ENCODE data around the gene TTLL3. TPM values are rescaled to one million over a fixed set of nuclear protein-coding genes. Genes with fewer than 3 reads are reported as not detected.

TTLL3 gene
- polyA plus RNA-seq, 3 donors from 2014 or later, result 4.2 to 10.1 (median 5.0) TPM

GRCh38 chr3:9776896-9777693, 33.0 kb upstream of the TTLL3 start:
- H3K27me3 Mint-ChIP-seq (ENCODE audit: low read depth in 3 of 3), result peaks cover 4 to 9% (median 6%) of the 10 kb centered on the region in 3 donors
- peak overlapping the region in 2 of 6 donors; percentile 29 to 85 for H3K27ac Mint-ChIP-seq
- DNase-seq, result no peak
- peaks cover 43 to 53% of the 10 kb centered on the region in 2 donors for H3K4me1 Mint-ChIP-seq
- peaks cover 0 to 11% (median 4%) of the 10 kb centered on the region in 3 donors for H3K36me3 Mint-ChIP-seq
- no peak overlapping the region for H3K4me3 Mint-ChIP-seq
- no peaks in the 10 kb centered on the region for H3K9me3 Mint-ChIP-seq

DNA sequence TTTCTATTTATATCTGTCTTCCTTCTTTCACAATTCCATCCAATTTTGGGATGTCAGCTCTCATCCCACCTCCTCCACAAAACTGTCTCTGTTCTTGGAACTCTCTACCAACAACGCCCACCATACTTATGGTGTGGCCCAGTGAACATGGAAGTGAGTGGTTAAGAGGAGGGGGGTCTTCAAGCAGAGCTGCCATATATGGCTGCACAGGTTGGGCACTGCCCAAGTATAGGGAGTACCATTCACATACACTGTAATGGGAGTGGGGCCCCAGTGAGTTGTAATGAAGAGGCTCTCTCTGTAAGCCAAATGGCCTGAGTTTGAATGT, 32.4 kb upstream of the TTLL3 start:
- H3K4me1 Mint-ChIP-seq, result peaks cover 49 to 59% of the 10 kb centered on the region in 2 donors
- H3K36me3 Mint-ChIP-seq, result peaks cover 0 to 9% (median 5%) of the 10 kb centered on the region in 3 donors
- peaks cover 4 to 9% (median 6%) of the 10 kb centered on the region in 3 donors for H3K27me3 Mint-ChIP-seq (ENCODE audit: low read depth in 3 of 3)
- no peaks in the 10 kb centered on the region for H3K9me3 Mint-ChIP-seq
- no peak overlapping the region for H3K4me3 Mint-ChIP-seq
- H3K27ac Mint-ChIP-seq, result no peak overlapping the region
- no peak for DNase-seq

GRCh38 chr3:9778143-9779074, 31.7 kb upstream of the TTLL3 start:
- peaks cover 4 to 9% (median 6%) of the 10 kb centered on the region in 3 donors for H3K27me3 Mint-ChIP-seq (ENCODE audit: low read depth in 3 of 3)

GRCh38 chr3:9779075-9779593, 30.9 kb upstream of the TTLL3 start:
- Mint-ChIP-seq H3K36me3 (peaks cover 0 to 15% (median 4%) of the 10 kb centered on the region in 3 donors), H3K4me1 (peaks cover 51 to 63% of the 10 kb centered on the region in 2 donors), H3K4me3 (peak overlapping the region; percentile 42 to 69 (median 68)), H3K27me3 (ENCODE audit: low read depth in 3 of 3) (peaks cover 4 to 9% (median 6%) of the 10 kb centered on the region in 3 donors), H3K9me3 (no peaks in the 10 kb centered on the region), H3K27ac (peak overlapping the region; percentile 90 to 96 (median 94))
- DNase-seq, result no peak

More at GRCh38 chr3:9778143-9779074, 31.7 kb upstream of the TTLL3 start:
- Mint-ChIP-seq H3K36me3 (peaks cover 0 to 15% (median 4%) of the 10 kb centered on the region in 3 donors), H3K9me3 (no peaks in the 10 kb centered on the region), H3K4me3 (peak overlapping the region; percentile 27 to 69 (median 64)), H3K4me1 (peaks cover 51 to 63% of the 10 kb centered on the region in 2 donors), H3K27ac (peak overlapping the region; percentile 47 to 96 (median 92))
- DNase-seq, result no peak

DNA sequence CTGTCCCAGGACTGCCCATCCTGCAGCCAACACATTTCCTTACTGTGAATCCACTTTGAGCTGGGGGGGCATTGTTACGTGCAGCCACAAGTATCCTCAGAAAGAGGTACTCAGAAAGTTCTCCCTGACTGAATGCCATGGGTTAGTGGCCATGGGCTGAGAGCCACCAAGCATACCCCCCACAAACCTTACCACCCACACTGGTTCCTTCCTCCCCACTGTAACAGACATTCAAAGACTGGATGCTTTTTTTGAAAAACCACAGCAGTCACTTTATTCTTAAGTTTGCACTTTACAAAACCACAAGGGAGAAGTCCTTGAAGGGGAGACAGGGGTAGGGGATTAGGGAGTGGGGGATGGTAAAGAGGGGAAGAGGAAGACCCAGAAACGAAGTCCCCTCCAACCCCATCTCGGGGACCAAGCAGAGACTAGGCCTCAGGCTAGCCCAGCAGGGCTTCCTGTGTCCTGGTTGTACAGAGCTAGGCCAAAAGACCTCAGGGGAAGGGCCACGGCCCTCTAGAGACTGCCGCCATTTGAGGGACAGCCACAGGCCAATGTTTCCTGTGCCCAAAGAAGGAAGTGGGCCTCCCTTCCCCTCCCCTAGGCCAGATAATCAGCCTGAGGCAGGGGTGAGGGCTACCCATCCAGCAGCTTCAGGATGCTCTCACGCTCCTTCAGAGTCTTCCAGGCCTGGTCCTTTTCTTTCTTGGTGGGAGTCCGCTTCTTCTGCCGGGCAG, 30.2 kb upstream of the TTLL3 start:
- Mint-ChIP-seq H3K27ac (peak overlapping the region; percentile 90 to 96 (median 94)), H3K4me3 (peak overlapping the region; percentile 42 to 69 (median 68)), H3K36me3 (peaks cover 2 to 18% (median 4%) of the 10 kb centered on the region in 3 donors), H3K4me1 (peaks cover 51 to 63% of the 10 kb centered on the region in 2 donors), H3K27me3 (ENCODE audit: low read depth in 3 of 3) (peaks cover 4 to 9% (median 6%) of the 10 kb centered on the region in 3 donors), H3K9me3 (no peaks in the 10 kb centered on the region)
- peak; percentile 72 to 76 (median 76) for DNase-seq

- Mint-ChIP-seq H3K36me3 (peaks cover 5 to 23% (median 7%) of the 10 kb centered on the region in 3 donors), H3K27ac (peak overlapping the region; percentile 90 to 96 (median 94)), H3K4me3 (peak overlapping the region; percentile 42 to 69 (median 68)), H3K27me3 (ENCODE audit: low read depth in 3 of 3) (peaks cover 4 to 9% (median 6%) of the 10 kb centered on the region in 3 donors), H3K4me1 (peaks cover 54 to 63% of the 10 kb centered on the region in 2 donors), H3K9me3 (no peaks in the 10 kb centered on the region)
- DNase-seq, result no peak
These were observed 29.6 kb upstream of the TTLL3 start for GRCh38 chr3:9780458-9780812.

GRCh38 chr3:9780910-9781309, 29.2 kb upstream of the TTLL3 start:
- peak overlapping the region; percentile 42 to 69 (median 68) for H3K4me3 Mint-ChIP-seq
- H3K9me3 Mint-ChIP-seq, result no peaks in the 10 kb centered on the region
- peaks cover 54 to 63% of the 10 kb centered on the region in 2 donors for H3K4me1 Mint-ChIP-seq

GRCh38 chr3:9781551-9781950, 28.5 kb upstream of the TTLL3 start:
- no peak for DNase-seq
- peaks cover 59 to 61% of the 10 kb centered on the region in 2 donors for H3K4me1 Mint-ChIP-seq
- H3K27me3 Mint-ChIP-seq (ENCODE audit: low read depth in 3 of 3), result peaks cover 4 to 9% (median 6%) of the 10 kb centered on the region in 3 donors
- peak overlapping the region; percentile 90 to 96 (median 94) for H3K27ac Mint-ChIP-seq
- H3K9me3 Mint-ChIP-seq, result no peaks in the 10 kb centered on the region
- H3K4me3 Mint-ChIP-seq, result peak overlapping the region in 3 of 5 donors; percentile 20 to 56 (median 46)
- peaks cover 10 to 30% (median 12%) of the 10 kb centered on the region in 3 donors for H3K36me3 Mint-ChIP-seq

More at GRCh38 chr3:9780910-9781309, 29.2 kb upstream of the TTLL3 start:
- Mint-ChIP-seq H3K27ac (peak overlapping the region; percentile 90 to 96 (median 94)), H3K36me3 (peaks cover 8 to 26% (median 9%) of the 10 kb centered on the region in 3 donors), H3K27me3 (ENCODE audit: low read depth in 3 of 3) (peaks cover 4 to 9% (median 6%) of the 10 kb centered on the region in 3 donors)
- DNase-seq, result no peak

- Mint-ChIP-seq H3K4me3 (peak overlapping the region in 3 of 5 donors; percentile 3 to 60 (median 33)), H3K9me3 (no peaks in the 10 kb centered on the region), H3K36me3 (peaks cover 9 to 34% (median 10%) of the 10 kb centered on the region in 3 donors)
These were observed 28.0 kb upstream of the TTLL3 start for GRCh38 chr3:9781978-9782603.

GRCh38 chr3:9782770-9783169, 27.3 kb upstream of the TTLL3 start:
- Mint-ChIP-seq H3K4me3 (no peak overlapping the region), H3K4me1 (peaks cover 58 to 59% of the 10 kb centered on the region in 2 donors), H3K27ac (peak overlapping the region in 4 of 6 donors; percentile 35 to 96 (median 68)), H3K27me3 (ENCODE audit: low read depth in 3 of 3) (peaks cover 5 to 9% (median 6%) of the 10 kb centered on the region in 3 donors), H3K9me3 (no peaks in the 10 kb centered on the region), H3K36me3 (peaks cover 15 to 41% (median 15%) of the 10 kb centered on the region in 3 donors)
- DNase-seq, result no peak

More at GRCh38 chr3:9781978-9782603, 28.0 kb upstream of the TTLL3 start:
- H3K27me3 Mint-ChIP-seq (ENCODE audit: low read depth in 3 of 3), result peaks cover 4 to 9% (median 6%) of the 10 kb centered on the region in 3 donors
- H3K4me1 Mint-ChIP-seq, result peaks cover 58 to 59% of the 10 kb centered on the region in 2 donors
- H3K27ac Mint-ChIP-seq, result peak overlapping the region; percentile 35 to 96 (median 80)
- DNase-seq, result no peak

DNA sequence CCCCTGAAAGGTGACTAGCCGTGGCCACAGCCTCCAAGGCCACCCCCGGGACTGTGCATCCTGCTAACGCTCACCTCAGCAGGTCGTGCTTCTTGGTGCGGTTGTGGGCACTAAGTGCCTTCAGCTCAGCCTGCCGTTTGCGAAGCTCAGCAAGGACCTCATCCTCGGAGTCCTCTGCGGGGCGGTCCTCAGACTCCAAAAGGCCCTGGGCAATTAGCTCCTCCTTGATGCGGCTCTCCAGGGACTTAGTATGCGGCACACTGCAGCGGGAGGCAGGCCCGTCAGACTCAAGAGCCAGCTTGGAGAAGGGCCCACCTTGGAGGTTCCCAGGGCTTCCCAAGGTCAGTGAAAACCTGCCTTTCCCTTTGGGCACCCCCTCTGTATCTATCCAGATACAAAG, 26.1 kb upstream of the TTLL3 start:
- Mint-ChIP-seq H3K36me3 (peaks cover 17 to 43% (median 17%) of the 10 kb centered on the region in 3 donors), H3K4me3 (no peak overlapping the region), H3K4me1 (peaks cover 48% of the 10 kb centered on the region in 2 donors), H3K27me3 (ENCODE audit: low read depth in 3 of 3) (peaks cover 6 to 7% (median 7%) of the 10 kb centered on the region in 3 donors), H3K9me3 (no peaks in the 10 kb centered on the region), H3K27ac (no peak overlapping the region)
- DNase-seq, result no peak

- Mint-ChIP-seq H3K27ac (no peak overlapping the region), H3K4me1 (peaks cover 40 to 41% of the 10 kb centered on the region in 2 donors), H3K4me3 (no peak overlapping the region), H3K27me3 (ENCODE audit: low read depth in 3 of 3) (peaks cover 0 to 4% (median 3%) of the 10 kb centered on the region in 3 donors), H3K36me3 (peaks cover 20 to 52% (median 25%) of the 10 kb centered on the region in 3 donors), H3K9me3 (no peaks in the 10 kb centered on the region)
- no peak for DNase-seq
These were observed 25.1 kb upstream of the TTLL3 start for GRCh38 chr3:9784965-9785364.

Measured in immature natural killer cell (primary cell).